Esophagus (tissue), 2 donors: ENCODE results near the gene SLC7A7. TPM values are rescaled to one million over a fixed set of nuclear protein-coding genes. Genes with fewer than 3 reads are reported as not detected.
"Not testable (repeated sequence)": the region's sequence is repeated elsewhere in the genome, so short reads cannot be mapped to it uniquely, and the experiment has no call there.

ENCODE experiments used
- H3K27ac ChIP-seq, 2 donors: one replicate each; pipeline ENCODE4 v1.5.1; 2013; ENCODE audit warnings: low read depth in 2 of 2, mild to moderate bottlenecking in 2 of 2, inconsistent platforms in 1 of 2, low read length in 1 of 2, moderate library complexity in 1 of 2
- H3K27me3 ChIP-seq, 2 donors: one replicate each; pipeline ENCODE4 v1.6.1; 2013; ENCODE audit warnings: low read length in 2 of 2, control low read depth in 1 of 2, mild to moderate bottlenecking in 1 of 2; ENCODE audit not compliant: insufficient read depth in 2 of 2, control insufficient read depth in 1 of 2
- H3K36me3 ChIP-seq, 2 donors: one replicate each; pipeline ENCODE4 v1.6.1; 2013; ENCODE audit warnings: low read length in 1 of 2; ENCODE audit not compliant: control insufficient read depth in 2 of 2, insufficient read depth in 2 of 2
- H3K4me1 ChIP-seq, 2 donors: one replicate each; pipeline ENCODE4 v1.6.1; 2013; ENCODE audit warnings: low read length in 1 of 2; ENCODE audit not compliant: control insufficient read depth in 2 of 2, insufficient read depth in 2 of 2
- H3K4me3 ChIP-seq, 2 donors: one replicate each; pipeline ENCODE4 v1.5.1; 2013; ENCODE audit warnings: low read length in 2 of 2, mild to moderate bottlenecking in 2 of 2, low read depth in 1 of 2, moderate library complexity in 1 of 2
- H3K9me3 ChIP-seq, 2 donors: one replicate each; pipeline ENCODE4 v1.6.1; 2013; ENCODE audit warnings: mild to moderate bottlenecking in 2 of 2, low read depth in 1 of 2, low read length in 1 of 2, moderate library complexity in 1 of 2; ENCODE audit not compliant: control insufficient read depth in 2 of 2, insufficient read depth in 1 of 2
- WGBS, 2 donors: extraction: QIAGEN DNeasy Blood & Tissue Kit; methylation state at CpG; one replicate each; pipeline ENCODE4 v1.1.7; 2013; 5-methylcytosine and 5-hydroxymethylcytosine counted together
- polyA plus RNA-seq, 2 donors: library from polyadenylated mRNA; stranded (reverse); fragments of 200-250 nt; gene quantifications; one replicate each; pipeline ENCODE4 v1.2.3, GENCODE V29; 2013
- donor health status: healthy with polysubstance abuse.
- donor health status: Bipolar disorder and iron deficiency.

SLC7A7 gene
- polyA plus RNA-seq, 2 donors = 0.98 to 1.5 TPM

- WGBS, 2 donors = 80 to 84% methylated on average over 3 of the region's 3 CpGs
- Histone ChIP-seq H3K27ac (no peak overlapping the region), H3K27me3 (no peaks in the 10 kb centered on the region), H3K9me3 (no peaks in the 10 kb centered on the region), H3K4me3 (no peak overlapping the region), H3K36me3 (no peaks in the 10 kb centered on the region), H3K4me1 (no peaks in the 10 kb centered on the region)
Observed at GRCh38 chr14:22740020-22740419, 75.2 kb downstream of the SLC7A7 start.

- no peak overlapping the region for H3K27ac ChIP-seq
- no peaks in the 10 kb centered on the region for H3K4me1 ChIP-seq
- no peaks in the 10 kb centered on the region for H3K9me3 ChIP-seq
- no peaks in the 10 kb centered on the region for H3K36me3 ChIP-seq
- 50 to 56% methylated on average over 1 of the region's 1 CpG for WGBS, 2 donors
- no peaks in the 10 kb centered on the region for H3K27me3 ChIP-seq
- no peak overlapping the region for H3K4me3 ChIP-seq
Observed at GRCh38 chr14:22739423-22739822, 75.8 kb downstream of the SLC7A7 start.

DNA sequence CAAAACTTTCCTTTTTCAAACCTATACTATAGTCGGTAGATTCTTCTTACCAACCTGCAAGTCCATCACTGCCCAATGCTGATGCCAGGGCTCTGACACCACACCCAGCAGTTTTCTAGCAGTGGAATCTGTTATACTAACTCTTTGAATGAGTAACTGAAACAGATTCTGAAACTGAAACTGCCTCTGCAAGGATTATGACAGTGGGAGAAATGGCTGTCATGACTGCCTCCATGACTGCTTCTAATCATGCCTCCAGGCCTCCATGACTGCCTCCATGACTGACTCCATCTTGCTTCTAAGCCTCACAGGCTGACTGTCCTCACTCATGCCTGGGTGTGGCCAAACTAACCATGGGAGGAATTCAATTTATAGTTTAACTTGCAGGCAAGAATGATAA is 78.2 kb downstream of the SLC7A7 start:
- Histone ChIP-seq H3K27ac (no peak overlapping the region), H3K4me3 (no peak overlapping the region), H3K9me3 (no peaks in the 10 kb centered on the region), H3K27me3 (no peaks in the 10 kb centered on the region), H3K4me1 (no peaks in the 10 kb centered on the region), H3K36me3 (no peaks in the 10 kb centered on the region)
- 75 to 84% methylated on average over 1 of the region's 1 CpG for WGBS, 2 donors

- H3K9me3 ChIP-seq, H3K4me1 ChIP-seq, H3K27ac ChIP-seq, H3K36me3 ChIP-seq, H3K4me3 ChIP-seq, H3K27me3 ChIP-seq: not testable (repeated sequence)
- WGBS, 2 donors = 90 to 92% methylated on average over 11 of the region's 14 CpGs
Observed at GRCh38 chr14:22736384-22736783, 78.9 kb downstream of the SLC7A7 start.

DNA sequence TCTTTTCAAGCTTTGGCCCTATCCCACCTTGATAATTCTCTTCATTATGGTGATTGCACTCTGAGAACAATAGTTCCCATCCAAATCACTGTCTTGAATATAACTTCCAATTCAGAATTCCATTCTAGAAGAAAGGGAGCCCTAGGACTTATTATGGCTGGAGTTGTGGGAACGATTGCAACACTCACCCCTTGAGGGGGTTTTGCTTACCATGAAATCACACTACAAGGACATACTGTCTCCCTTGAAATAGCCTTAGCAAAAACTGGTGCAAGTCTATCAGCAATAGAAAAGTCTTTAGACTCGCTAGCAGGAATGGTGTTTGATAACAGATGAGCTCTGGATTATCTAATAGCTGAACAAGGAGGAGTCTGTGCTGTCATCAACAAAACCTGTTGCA is 80.1 kb downstream of the SLC7A7 start:
- Histone ChIP-seq H3K4me3 (no peak overlapping the region), H3K27me3 (no peaks in the 10 kb centered on the region), H3K4me1 (no peaks in the 10 kb centered on the region), H3K27ac (no peak overlapping the region), H3K36me3 (no peaks in the 10 kb centered on the region), H3K9me3 (no peaks in the 10 kb centered on the region)
- WGBS, 2 donors = 74 to 75% methylated on average over 2 of the region's 2 CpGs

DNA sequence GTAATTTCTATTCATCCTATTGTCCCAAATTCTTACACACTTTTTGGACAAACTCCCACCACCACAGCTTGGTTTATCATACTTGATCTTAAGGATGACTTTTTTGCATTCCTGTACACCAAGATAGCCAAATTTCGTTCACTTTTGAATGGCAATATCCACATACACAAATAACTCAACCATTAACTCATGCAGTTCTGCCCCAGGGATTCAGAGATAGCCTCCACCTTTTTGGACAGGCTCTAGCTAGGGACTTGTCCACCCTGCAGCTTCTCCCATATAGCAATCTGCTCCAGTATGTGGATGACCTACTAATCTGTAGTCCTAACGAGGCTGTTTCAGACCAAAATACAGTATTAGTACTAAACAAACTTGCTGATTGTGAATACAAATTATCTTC is 81.4 kb downstream of the SLC7A7 start:
- Histone ChIP-seq H3K4me3 (no peak overlapping the region), H3K9me3 (no peaks in the 10 kb centered on the region), H3K27me3 (no peaks in the 10 kb centered on the region), H3K27ac (no peak overlapping the region), H3K4me1 (no peaks in the 10 kb centered on the region), H3K36me3 (no peaks in the 10 kb centered on the region)
- WGBS, 2 donors = 53 to 63% methylated on average over 2 of the region's 2 CpGs

DNA sequence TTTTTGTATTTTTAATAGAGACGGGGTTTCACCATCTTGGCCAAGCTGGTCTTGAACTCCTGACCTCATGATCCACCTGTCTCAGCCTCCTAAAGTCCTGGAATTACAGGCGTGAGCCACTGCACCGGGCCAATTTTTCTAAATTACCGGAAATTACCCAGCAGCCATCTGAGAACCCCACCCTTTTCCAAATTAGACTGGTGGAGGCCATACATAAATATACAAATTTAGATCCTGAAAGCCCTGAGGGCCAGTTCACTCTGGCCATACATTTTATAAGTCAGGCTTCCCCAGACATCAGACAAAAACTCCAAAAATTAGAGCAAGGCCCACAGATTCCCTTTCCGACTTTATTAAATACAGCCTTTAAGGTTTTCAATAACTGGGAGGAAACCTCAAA is 83.2 kb downstream of the SLC7A7 start:
- WGBS, 2 donors = 71 to 85% methylated on average over 5 of the region's 5 CpGs
- not testable (repeated sequence) for H3K4me1 ChIP-seq

GRCh38 chr14:22726012-22726411 is 89.2 kb downstream of the SLC7A7 start:
- Histone ChIP-seq H3K4me1 (no peaks in the 10 kb centered on the region), H3K4me3 (no peak overlapping the region), H3K27ac (no peak overlapping the region), H3K9me3 (peaks cover 3 to 7% of the 10 kb centered on the region in 2 donors), H3K27me3 (no peaks in the 10 kb centered on the region), H3K36me3 (no peaks in the 10 kb centered on the region)
- 47 to 71% methylated on average over 1 of the region's 1 CpG for WGBS, 2 donors

More for the DNA sequence above, 83.2 kb downstream of the SLC7A7 start:
- H3K27me3 ChIP-seq, H3K9me3 ChIP-seq, H3K36me3 ChIP-seq, H3K27ac ChIP-seq, H3K4me3 ChIP-seq: not testable (repeated sequence)

GRCh38 chr14:22725374-22725773 is 89.9 kb downstream of the SLC7A7 start:
- not testable (repeated sequence) for H3K9me3 ChIP-seq, H3K4me1 ChIP-seq, H3K4me3 ChIP-seq, H3K27ac ChIP-seq, H3K27me3 ChIP-seq, H3K36me3 ChIP-seq
- WGBS, 2 donors = 41 to 57% methylated on average over 3 of the region's 3 CpGs

- H3K4me3 ChIP-seq, H3K27me3 ChIP-seq, H3K4me1 ChIP-seq, H3K36me3 ChIP-seq, H3K27ac ChIP-seq, H3K9me3 ChIP-seq: not testable (repeated sequence)
- 69 to 82% methylated on average over 8 of the region's 8 CpGs for WGBS, 2 donors
Observed at GRCh38 chr14:22724847-22725246, 90.4 kb downstream of the SLC7A7 start.
